Lung (tissue), 12 donors: Measurements from ENCODE around the gene SPON2. TPM values are rescaled to one million over a fixed set of nuclear protein-coding genes. Genes with fewer than 3 reads are reported as not detected.
A peak's percentile ranks its signal among the peaks of the same experiment; 100 is the strongest.

Experiments
- ATAC-seq: fragments of 200-7000 bp; cut with Tn5 transposase; one replicate; pipeline ENCODE4 v1.9.1; 2020; ENCODE audit warnings: moderate number of reproducible peaks; ENCODE audit not compliant: insufficient read depth, low FRiP score
- DNase-seq, 3 donors: peaks; one replicate each; pipeline ENCODE4 v3.0.0-alpha.2; 2013 to 2017
- H3K27ac ChIP-seq, 2 donors: one replicate each; pipeline ENCODE4 v1.5.1; 2013; ENCODE audit warnings: mild to moderate bottlenecking in 2 of 2, moderate library complexity in 2 of 2, control low read depth in 1 of 2, inconsistent platforms in 1 of 2, low read depth in 1 of 2, low read length in 1 of 2
- H3K27me3 ChIP-seq, 3 donors: one replicate each; pipeline ENCODE4 v1.5.1; 2013; ENCODE audit warnings: low read length in 2 of 3; ENCODE audit not compliant: control insufficient read depth in 3 of 3, insufficient read depth in 3 of 3
- H3K36me3 ChIP-seq, 4 donors: one replicate each; pipeline ENCODE4 v1.5.1; 2013; ENCODE audit warnings: low read length in 4 of 4, mild to moderate bottlenecking in 1 of 4, moderate library complexity in 1 of 4; ENCODE audit not compliant: control insufficient read depth in 4 of 4, insufficient read depth in 4 of 4
- H3K4me1 ChIP-seq, 5 donors: one replicate each; pipeline ENCODE4 v1.5.1; 2013; ENCODE audit warnings: low read length in 5 of 5, mild to moderate bottlenecking in 2 of 5, moderate library complexity in 1 of 5; ENCODE audit not compliant: control insufficient read depth in 5 of 5, insufficient read depth in 5 of 5
- H3K4me3 ChIP-seq: one replicate; pipeline ENCODE4 v1.5.1; 2013; ENCODE audit warnings: mild to moderate bottlenecking, control low read depth, moderate library complexity
- H3K9ac ChIP-seq, 2 donors: one replicate each; pipeline ENCODE4 v1.5.1; 2013; ENCODE audit warnings: low read length in 2 of 2, control low read depth in 1 of 2; ENCODE audit not compliant: insufficient read depth in 1 of 2
- H3K9me3 ChIP-seq, 4 donors: one replicate each; pipeline ENCODE4 v1.5.1; 2013; ENCODE audit warnings: low read length in 3 of 4, mild to moderate bottlenecking in 1 of 4, moderate library complexity in 1 of 4; ENCODE audit not compliant: control insufficient read depth in 4 of 4, insufficient read depth in 3 of 4
- CTCF ChIP-seq: IDR thresholded peaks from 2 replicates; pipeline ENCODE4 v1.5.1; 2012; ENCODE audit warnings: mild to moderate bottlenecking; ENCODE audit errors: control extremely low read depth, extremely low read depth
- WGBS, 2 donors: extraction: QIAGEN DNeasy Blood & Tissue Kit; methylation state at CpG; one replicate each; pipeline ENCODE4 v1.1.7; 2013; 5-methylcytosine and 5-hydroxymethylcytosine counted together
- polyA plus RNA-seq, 2 donors: library from polyadenylated mRNA; stranded (reverse); fragments of 200-250 nt; gene quantifications; one replicate each; pipeline ENCODE4 v1.2.1, GENCODE V29; 2013
- total RNA-seq, 2 donors: library from RNA; depleted of rRNA in 1 of 2; stranded (reverse); fragments of >200 nt in 1 of 2; gene quantifications; one replicate each; pipeline ENCODE4 v1.2.1, GENCODE V29; 2014 to 2021
- donor health status: control.
- donor health status: control.
- donor health status: Bipolar disorder and iron deficiency.
- donor health status: healthy.
- donor health status: DM: yes; HTN: yes; CAD: no.

The SPON2 gene
- total and polyA plus RNA-seq, 4 donors: 21.0 to 106 (median 68.5) TPM

GRCh38 chr4:1195109-1195671 is 22.8 kb upstream of the SPON2 start:
- H3K27me3 ChIP-seq: no peaks in the 10 kb centered on the region
- DNase-seq (peak in 1 of 3 donors; percentile 11), ATAC-seq (no peak)
- H3K4me3 ChIP-seq: no peak overlapping the region
- WGBS, 2 donors: 92 to 95% methylated on average over 26 to 29 of the region's 29 CpGs
- no peaks in the 10 kb centered on the region for H3K36me3 ChIP-seq
- no peaks in the 10 kb centered on the region for H3K9me3 ChIP-seq
- H3K4me1 ChIP-seq: peaks cover 0 to 42% (median 23%) of the 10 kb centered on the region in 5 donors
- H3K27ac ChIP-seq: no peak overlapping the region
- no peak overlapping the region for H3K9ac ChIP-seq
- no peak for TF ChIP-seq CTCF

GRCh38 chr4:1194010-1194900 is 21.9 kb upstream of the SPON2 start:
- peak overlapping the region; percentile 46 to 61 for H3K27ac ChIP-seq
- peaks cover 0 to 35% (median 19%) of the 10 kb centered on the region in 5 donors for H3K4me1 ChIP-seq
- TF ChIP-seq CTCF: no peak
- no peak for ATAC-seq
- H3K9me3 ChIP-seq: no peaks in the 10 kb centered on the region
- no peak overlapping the region for H3K4me3 ChIP-seq
- no peaks in the 10 kb centered on the region for H3K27me3 ChIP-seq
- no peaks in the 10 kb centered on the region for H3K36me3 ChIP-seq
- peak; percentile 88 to 91 (median 88) for DNase-seq
- H3K9ac ChIP-seq: no peak overlapping the region
- 63 to 87% methylated on average over 52 of the region's 52 CpGs for WGBS, 2 donors

- H3K4me1 ChIP-seq: peaks cover 0 to 35% (median 19%) of the 10 kb centered on the region in 5 donors
- H3K9me3 ChIP-seq: no peaks in the 10 kb centered on the region
- H3K27me3 ChIP-seq: no peaks in the 10 kb centered on the region
- H3K27ac ChIP-seq: peak overlapping the region in 1 of 2 donors; percentile 83
- ATAC-seq (no peak), DNase-seq (peak in 1 of 3 donors; percentile 12)
- no peak for TF ChIP-seq CTCF
- H3K4me3 ChIP-seq: no peak overlapping the region
- no peaks in the 10 kb centered on the region for H3K36me3 ChIP-seq
- 52 to 58% methylated on average over 23 to 28 of the region's 28 CpGs for WGBS, 2 donors
- H3K9ac ChIP-seq: peak overlapping the region in 1 of 2 donors; percentile 40
Measured at GRCh38 chr4:1193206-1194009, 21.0 kb upstream of the SPON2 start.
